GM21528 (cell line): ENCODE measurements around the gene PCDHGA3.
"Not testable (repeated sequence)": the region's sequence is repeated elsewhere in the genome, so short reads cannot be mapped to it uniquely, and the experiment has no call there.

Source experiments
- ATAC-seq: cut with Tn5 transposase; IDR thresholded peaks from one replicate; pipeline ENCODE4 v1.9.1; 2021; ENCODE audit warnings: mild to moderate bottlenecking, moderate library complexity; ENCODE audit not compliant: unreplicated experiment, low FRiP score

The PCDHGA3 gene

GRCh38 chr5:141345327-141345726, 1.7 kb downstream of the PCDHGA3 start:
- ATAC-seq: no peak

- ATAC-seq: not testable (repeated sequence)
These were observed 2.4 kb downstream of the PCDHGA3 start for GRCh38 chr5:141346017-141346416.

GRCh38 chr5:141349917-141350619, 6.4 kb downstream of the PCDHGA3 start, which contains the start of gene PCDHGB1:
TSS of gene PCDHGB1 (plus strand) at chr5:141350099. CDS start at chr5:141350261, 162 bp downstream.
- peak; percentile 55 for ATAC-seq

- ATAC-seq: no peak
These were observed 8.0 kb downstream of the PCDHGA3 start for GRCh38 chr5:141351591-141351990.

- ATAC-seq: no peak
These were observed 11.4 kb downstream of the PCDHGA3 start, which contains the start of gene PCDHGA4 for GRCh38 chr5:141354900-141355469. TSS of gene PCDHGA4 (plus strand) at chr5:141355021. CDS start at chr5:141355108, 87 bp downstream.

GRCh38 chr5:141355641-141356040, 12.0 kb downstream of the PCDHGA3 start:
- ATAC-seq: no peak

GRCh38 chr5:141356133-141356532, 12.5 kb downstream of the PCDHGA3 start:
- ATAC-seq: no peak

GRCh38 chr5:141356950-141357349, 13.3 kb downstream of the PCDHGA3 start:
- no peak for ATAC-seq

- no peak for ATAC-seq
These were observed 16.3 kb downstream of the PCDHGA3 start, which contains the start of gene PCDHGB2 for GRCh38 chr5:141359790-141360426. TSS of gene PCDHGB2 (plus strand) at chr5:141359994. CDS start at chr5:141360136, 142 bp downstream.

- no peak for ATAC-seq
These were observed 17.1 kb downstream of the PCDHGA3 start for GRCh38 chr5:141360685-141361084.

- ATAC-seq: no peak
These were observed 19.1 kb downstream of the PCDHGA3 start for GRCh38 chr5:141362719-141363118.

- ATAC-seq: no peak
These were observed 20.5 kb downstream of the PCDHGA3 start, which contains the start of gene PCDHGA5 for GRCh38 chr5:141363952-141364660. TSS of gene PCDHGA5 (plus strand) at chr5:141364162. CDS start at chr5:141364331, 169 bp downstream.

GRCh38 chr5:141366016-141366896, 22.6 kb downstream of the PCDHGA3 start:
- no peak for ATAC-seq

GRCh38 chr5:141369994-141370848, 26.6 kb downstream of the PCDHGA3 start, which contains the start of gene PCDHGB3:
TSS of gene PCDHGB3 (plus strand) at chr5:141370242. CDS start at chr5:141370395, 153 bp downstream.
- peak; percentile 57 for ATAC-seq

GRCh38 chr5:141371572-141372475, 28.2 kb downstream of the PCDHGA3 start:
- no peak for ATAC-seq

- no peak for ATAC-seq
These were observed 30.2 kb downstream of the PCDHGA3 start, which contains the start of gene PCDHGA6 for GRCh38 chr5:141373673-141374317. TSS of gene PCDHGA6 (plus strand) at chr5:141373891. CDS start at chr5:141374084, 193 bp downstream.

- ATAC-seq: no peak
These were observed 31.0 kb downstream of the PCDHGA3 start for GRCh38 chr5:141374627-141375026.
